Body of pancreas (tissue), 4 donors: Measurements from ENCODE around the gene RPS5. TPM values are rescaled to one million over a fixed set of nuclear protein-coding genes. Genes with fewer than 3 reads are reported as not detected.

Experiments
- ATAC-seq: fragments of 150-250 bp; one replicate; pipeline ENCODE4 v1.9.1; 2016
- DNase-seq, 4 donors: peaks; one replicate each; pipeline ENCODE4 v3.0.0-alpha.2; 2019
- H3K27ac ChIP-seq, 4 donors: fragments of 200-600 bp; sonication (generic); 1 replicate in 3 of 4; 2 replicates in 1 of 4; pipeline versions ENCODE4 v1.5.1 to v1.6.1; 2016 to 2019; ENCODE audit warnings: mild to moderate bottlenecking in 1 of 4, mixed read lengths in 1 of 4, moderate library complexity in 1 of 4
- H3K27me3 ChIP-seq, 2 donors: fragments of 200-600 bp; sonication (generic); one replicate each; pipeline ENCODE4 v1.6.0; 2016; ENCODE audit warnings: mild to moderate bottlenecking in 1 of 2
- H3K36me3 ChIP-seq, 2 donors: fragments of 200-600 bp; sonication (generic); replicated peaks in 1 of 2; 2 replicates each; pipeline ENCODE4 v1.5.1; 2016; ENCODE audit warnings: low read depth in 2 of 2; ENCODE audit not compliant: insufficient read depth in 1 of 2
- H3K4me1 ChIP-seq: fragments of 200-600 bp; sonication (generic); one replicate; pipeline ENCODE4 v1.6.0; 2016
- H3K4me3 ChIP-seq, 2 donors: fragments of 200-600 bp; sonication (generic); 1 replicate in 1 of 2; 2 replicates in 1 of 2; pipeline ENCODE4 v1.5.1; 2016 to 2019
- H3K9me3 ChIP-seq, 3 donors: fragments of 200-600 bp; sonication (generic); 1 replicate in 2 of 3; 2 replicates in 1 of 3; pipeline ENCODE4 v1.5.1; 2016
- POLR2A ChIP-seq, 3 donors: fragments of 450-650 bp; IDR thresholded peaks; one replicate each; pipeline ENCODE4 v1.6.1; 2016; ENCODE audit warnings: antibody characterized with exemption in 3 of 3, mild to moderate bottlenecking in 2 of 3
- WGBS, 2 donors: methylation state at CpG; one replicate each; pipeline ENCODE4 v1.1.5; 2017; 5-methylcytosine and 5-hydroxymethylcytosine counted together
- intact Hi-C: fragments of 100-400 bp; cut with DNase I; formaldehyde crosslinking; loops from one replicate; pipeline ENCODE4 v1.15.1; 2023
- total RNA-seq, 2 donors: library from RNA; depleted of rRNA; stranded (reverse); fragments of >200 nt; gene quantifications; one replicate each; pipeline ENCODE4 v1.1.0, GENCODE V29; 2016
- TF ChIP-seq, protein P1 (sequence below), 7 experiments: fragments of 450-650 bp in 4 of 7; fragments of 200-600 bp in 3 of 7; sonication (generic) in 3 of 7; IDR thresholded peaks; one replicate each; pipeline ENCODE4 v1.5.1; 2016 to 2019; ENCODE audit warnings: antibody characterized with exemption in 7 of 7

The RPS5 gene
- total RNA-seq, 2 donors from 2014 or later = 577 to 1,133 TPM

DNA sequence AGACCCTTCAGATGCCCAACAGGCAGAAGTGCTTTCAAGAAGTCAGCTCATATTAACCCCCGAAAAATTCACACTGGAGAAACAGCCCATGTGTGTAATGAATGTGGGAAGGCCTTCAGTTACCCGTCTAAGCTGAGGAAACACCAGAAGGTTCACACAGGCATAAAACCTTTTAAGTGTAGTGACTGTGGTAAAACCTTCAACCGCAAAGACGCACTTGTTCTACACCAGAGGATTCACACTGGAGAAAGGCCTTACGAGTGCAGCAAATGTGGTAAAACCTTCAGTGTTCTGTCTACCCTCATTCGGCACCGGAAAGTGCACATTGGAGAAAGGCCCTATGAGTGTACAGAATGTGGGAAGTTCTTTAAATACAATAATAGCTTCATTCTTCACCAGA lies 30.0 kb downstream of the RPS5 start:
- H3K36me3 ChIP-seq = peaks cover 9 to 14% of the 10 kb centered on the region in 2 donors
- no peaks in the 10 kb centered on the region for H3K27me3 ChIP-seq
- peaks cover 0 to 3% (median 0%) of the 10 kb centered on the region in 3 donors for H3K9me3 ChIP-seq
- ATAC-seq (no peak), DNase-seq (no peak)
- WGBS, 2 donors = 95 to 97% methylated on average over 6 to 7 of the region's 7 CpGs
- H3K4me3 ChIP-seq = no peak overlapping the region
- no peak for TF ChIP-seq POLR2A (IDR thresholded peaks at IDR 0.05)
- TF ChIP-seq, protein P1, sequence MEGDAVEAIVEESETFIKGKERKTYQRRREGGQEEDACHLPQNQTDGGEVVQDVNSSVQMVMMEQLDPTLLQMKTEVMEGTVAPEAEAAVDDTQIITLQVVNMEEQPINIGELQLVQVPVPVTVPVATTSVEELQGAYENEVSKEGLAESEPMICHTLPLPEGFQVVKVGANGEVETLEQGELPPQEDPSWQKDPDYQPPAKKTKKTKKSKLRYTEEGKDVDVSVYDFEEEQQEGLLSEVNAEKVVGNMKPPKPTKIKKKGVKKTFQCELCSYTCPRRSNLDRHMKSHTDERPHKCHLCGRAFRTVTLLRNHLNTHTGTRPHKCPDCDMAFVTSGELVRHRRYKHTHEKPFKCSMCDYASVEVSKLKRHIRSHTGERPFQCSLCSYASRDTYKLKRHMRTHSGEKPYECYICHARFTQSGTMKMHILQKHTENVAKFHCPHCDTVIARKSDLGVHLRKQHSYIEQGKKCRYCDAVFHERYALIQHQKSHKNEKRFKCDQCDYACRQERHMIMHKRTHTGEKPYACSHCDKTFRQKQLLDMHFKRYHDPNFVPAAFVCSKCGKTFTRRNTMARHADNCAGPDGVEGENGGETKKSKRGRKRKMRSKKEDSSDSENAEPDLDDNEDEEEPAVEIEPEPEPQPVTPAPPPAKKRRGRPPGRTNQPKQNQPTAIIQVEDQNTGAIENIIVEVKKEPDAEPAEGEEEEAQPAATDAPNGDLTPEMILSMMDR (IDR thresholded peaks at IDR 0.05) = no peak
- no peak overlapping the region for H3K27ac ChIP-seq
- H3K4me1 ChIP-seq = no peaks in the 10 kb centered on the region
- intact Hi-C loops = no loop called here

DNA sequence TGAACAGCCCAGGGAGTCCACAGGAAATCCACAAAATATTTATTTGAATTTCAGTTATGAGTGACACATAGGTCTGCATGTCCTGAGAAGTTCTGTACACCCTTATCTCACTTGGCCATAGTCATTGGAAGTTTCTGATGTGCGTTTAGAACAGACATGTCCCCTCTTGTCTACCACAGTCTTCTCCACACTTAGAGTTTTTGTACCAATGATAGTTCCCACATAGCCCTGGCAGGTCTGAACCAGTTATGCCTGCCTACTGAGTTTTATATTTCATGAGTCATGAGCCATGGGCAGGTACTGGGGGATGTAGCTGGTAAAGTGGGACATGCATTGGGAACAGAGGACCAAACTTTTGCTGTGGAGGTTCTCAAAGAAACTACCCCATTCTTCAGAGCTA lies 41.5 kb downstream of the RPS5 start:
- TF ChIP-seq, protein P1 (IDR thresholded peaks at IDR 0.05) = no peak
- TF ChIP-seq POLR2A (IDR thresholded peaks at IDR 0.05) = no peak
- ATAC-seq = no peak
- Histone ChIP-seq H3K4me3 (no peak overlapping the region), H3K9me3 (peaks cover 0 to 61% (median 5%) of the 10 kb centered on the region in 3 donors), H3K36me3 (peaks cover 0 to 2% of the 10 kb centered on the region in 2 donors), H3K4me1 (no peaks in the 10 kb centered on the region), H3K27me3 (no peaks in the 10 kb centered on the region), H3K27ac (no peak overlapping the region)
- DNase-seq = no peak
- 67 to 88% methylated on average over 1 of the region's 1 CpG for WGBS, 2 donors
- intact Hi-C loops = no loop called here

- ATAC-seq = no peak
- Histone ChIP-seq H3K4me3 (no peak overlapping the region), H3K4me1 (no peaks in the 10 kb centered on the region), H3K27me3 (no peaks in the 10 kb centered on the region), H3K9me3 (peaks cover 0 to 72% (median 11%) of the 10 kb centered on the region in 3 donors), H3K27ac (no peak overlapping the region), H3K36me3 (peaks cover 10 to 12% of the 10 kb centered on the region in 2 donors)
- intact Hi-C loops = no loop called here
- TF ChIP-seq, protein P1 (IDR thresholded peaks at IDR 0.05) = no peak
- no peak for TF ChIP-seq POLR2A (IDR thresholded peaks at IDR 0.05)
- DNase-seq = no peak
Observed at GRCh38 chr19:58429745-58430144, 42.7 kb downstream of the RPS5 start.

- Histone ChIP-seq H3K36me3 (peaks cover 25 to 26% of the 10 kb centered on the region in 2 donors), H3K9me3 (peaks cover 0 to 97% (median 11%) of the 10 kb centered on the region in 3 donors), H3K27ac (no peak overlapping the region), H3K4me1 (peaks cover 4% of the 10 kb centered on the region), H3K27me3 (no peaks in the 10 kb centered on the region), H3K4me3 (no peak overlapping the region)
- intact Hi-C loops = no loop called here
- ATAC-seq (no peak), DNase-seq (no peak)
- no peak for TF ChIP-seq POLR2A (IDR thresholded peaks at IDR 0.05)
- TF ChIP-seq, protein P1 (IDR thresholded peaks at IDR 0.05) = no peak
- WGBS, 2 donors = 100% methylated on average over 2 of the region's 2 CpGs
Observed at GRCh38 chr19:58434217-58434616, 47.1 kb downstream of the RPS5 start.
